ENCODE data around the gene CD93. TPM values are rescaled to one million over a fixed set of nuclear protein-coding genes. Genes with fewer than 3 reads are reported as not detected.

The CD93 gene
- total and polyA plus RNA-seq, 4 donors = 1.5 to 16.0 (median 11.9) TPM

- Histone ChIP-seq H3K27me3 (ENCODE audit: control insufficient read depth in 4 of 4, insufficient read depth in 4 of 4, low read length in 3 of 4) (peaks cover 0 to 3% (median 0%) of the 10 kb centered on the region in 4 donors), H3K36me3 (ENCODE audit: control insufficient read depth in 4 of 4, insufficient read depth in 3 of 4, low read depth in 1 of 4, low read length in 3 of 4) (no peaks in the 10 kb centered on the region), H3K27ac (ENCODE audit: low read depth in 1 of 2, low read length in 2 of 2) (no peak overlapping the region), H3K4me3 (ENCODE audit: low read depth in 1 of 3, low read length in 3 of 3) (no peak overlapping the region), H3K4me1 (ENCODE audit: control insufficient read depth in 4 of 4, insufficient read depth in 4 of 4, low read length in 3 of 4) (no peaks in the 10 kb centered on the region), H3K9ac (ENCODE audit: low read depth in 1 of 2, low read length in 2 of 2) (no peak overlapping the region), H3K9me3 (ENCODE audit: control insufficient read depth in 4 of 4, low read length in 3 of 4) (no peaks in the 10 kb centered on the region)
- 77% methylated on average over 6 of the region's 6 CpGs for WGBS
- no peak for TF ChIP-seq FOXA1 (IDR thresholded peaks at IDR 0.05)
- TF ChIP-seq EGR1 (IDR thresholded peaks at IDR 0.05; ENCODE audit: low read depth in 2 of 2) = no peak
- no peak for TF ChIP-seq TAF1 (conservative IDR thresholded peaks at IDR 0.05)
- no peak for TF ChIP-seq NR2F2 (IDR thresholded peaks at IDR 0.05)
- TF ChIP-seq HNF4A (conservative IDR thresholded peaks at IDR 0.05) = no peak
- TF ChIP-seq, protein P1, sequence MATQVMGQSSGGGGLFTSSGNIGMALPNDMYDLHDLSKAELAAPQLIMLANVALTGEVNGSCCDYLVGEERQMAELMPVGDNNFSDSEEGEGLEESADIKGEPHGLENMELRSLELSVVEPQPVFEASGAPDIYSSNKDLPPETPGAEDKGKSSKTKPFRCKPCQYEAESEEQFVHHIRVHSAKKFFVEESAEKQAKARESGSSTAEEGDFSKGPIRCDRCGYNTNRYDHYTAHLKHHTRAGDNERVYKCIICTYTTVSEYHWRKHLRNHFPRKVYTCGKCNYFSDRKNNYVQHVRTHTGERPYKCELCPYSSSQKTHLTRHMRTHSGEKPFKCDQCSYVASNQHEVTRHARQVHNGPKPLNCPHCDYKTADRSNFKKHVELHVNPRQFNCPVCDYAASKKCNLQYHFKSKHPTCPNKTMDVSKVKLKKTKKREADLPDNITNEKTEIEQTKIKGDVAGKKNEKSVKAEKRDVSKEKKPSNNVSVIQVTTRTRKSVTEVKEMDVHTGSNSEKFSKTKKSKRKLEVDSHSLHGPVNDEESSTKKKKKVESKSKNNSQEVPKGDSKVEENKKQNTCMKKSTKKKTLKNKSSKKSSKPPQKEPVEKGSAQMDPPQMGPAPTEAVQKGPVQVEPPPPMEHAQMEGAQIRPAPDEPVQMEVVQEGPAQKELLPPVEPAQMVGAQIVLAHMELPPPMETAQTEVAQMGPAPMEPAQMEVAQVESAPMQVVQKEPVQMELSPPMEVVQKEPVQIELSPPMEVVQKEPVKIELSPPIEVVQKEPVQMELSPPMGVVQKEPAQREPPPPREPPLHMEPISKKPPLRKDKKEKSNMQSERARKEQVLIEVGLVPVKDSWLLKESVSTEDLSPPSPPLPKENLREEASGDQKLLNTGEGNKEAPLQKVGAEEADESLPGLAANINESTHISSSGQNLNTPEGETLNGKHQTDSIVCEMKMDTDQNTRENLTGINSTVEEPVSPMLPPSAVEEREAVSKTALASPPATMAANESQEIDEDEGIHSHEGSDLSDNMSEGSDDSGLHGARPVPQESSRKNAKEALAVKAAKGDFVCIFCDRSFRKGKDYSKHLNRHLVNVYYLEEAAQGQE (IDR thresholded peaks at IDR 0.05) = no peak
- no peak for TF ChIP-seq SP1 (IDR thresholded peaks at IDR 0.05)
- TF ChIP-seq RAD21 (IDR thresholded peaks at IDR 0.05) = no peak
- TF ChIP-seq ZBTB33 (IDR thresholded peaks at IDR 0.05) = no peak
- TF ChIP-seq YY1 (IDR thresholded peaks at IDR 0.05) = no peak
- no peak for TF ChIP-seq FOXA2 (IDR thresholded peaks at IDR 0.05)
- no peak for TF ChIP-seq HNF4G (IDR thresholded peaks at IDR 0.05)
- TF ChIP-seq GABPA (IDR thresholded peaks at IDR 0.05 in 1 of 2, conservative IDR thresholded peaks at IDR 0.05 in 1 of 2) = no peak
- no peak for TF ChIP-seq MAX (IDR thresholded peaks at IDR 0.05)
- DNase-seq (ENCODE audit: low spot score) = no peak
These were observed 53.9 kb downstream of the CD93 start for GRCh38 chr20:23032056-23032749.

DNA sequence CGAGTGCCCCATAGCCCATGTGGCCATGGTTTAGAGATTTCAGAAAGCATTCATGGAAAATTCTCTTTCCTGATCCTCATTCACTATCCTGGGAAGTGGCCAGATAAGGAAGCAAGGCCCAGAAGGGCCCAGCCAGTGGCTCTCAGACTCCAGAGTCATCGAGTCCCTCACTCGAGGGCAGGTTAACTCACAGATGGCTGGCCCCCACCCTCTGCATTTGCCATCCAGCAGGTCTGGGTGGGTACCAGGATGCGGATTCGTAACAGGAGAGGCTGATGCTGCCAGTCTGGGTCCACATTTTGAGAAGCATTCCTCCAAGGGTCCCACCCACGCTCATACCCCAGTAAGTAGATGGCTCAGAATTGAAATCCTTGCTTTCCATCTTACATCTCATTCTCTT lies 54.8 kb downstream of the CD93 start:
- WGBS = 80% methylated on average over 6 of the region's 6 CpGs
- no peak for DNase-seq (ENCODE audit: low spot score)
- Histone ChIP-seq H3K27ac (ENCODE audit: low read depth in 1 of 2, low read length in 2 of 2) (no peak overlapping the region), H3K9me3 (ENCODE audit: control insufficient read depth in 4 of 4, low read length in 3 of 4) (no peaks in the 10 kb centered on the region), H3K4me3 (ENCODE audit: low read depth in 1 of 3, low read length in 3 of 3) (no peak overlapping the region), H3K4me1 (ENCODE audit: control insufficient read depth in 4 of 4, insufficient read depth in 4 of 4, low read length in 3 of 4) (no peaks in the 10 kb centered on the region), H3K27me3 (ENCODE audit: control insufficient read depth in 4 of 4, insufficient read depth in 4 of 4, low read length in 3 of 4) (peaks cover 0 to 3% (median 0%) of the 10 kb centered on the region in 4 donors), H3K36me3 (ENCODE audit: control insufficient read depth in 4 of 4, insufficient read depth in 3 of 4, low read depth in 1 of 4, low read length in 3 of 4) (no peaks in the 10 kb centered on the region), H3K9ac (ENCODE audit: low read depth in 1 of 2, low read length in 2 of 2) (no peak overlapping the region)
- TF ChIP-seq JUND (IDR thresholded peaks at IDR 0.05) = no peak
- no peak for TF ChIP-seq TAF1 (conservative IDR thresholded peaks at IDR 0.05)
- TF ChIP-seq, protein P2, sequence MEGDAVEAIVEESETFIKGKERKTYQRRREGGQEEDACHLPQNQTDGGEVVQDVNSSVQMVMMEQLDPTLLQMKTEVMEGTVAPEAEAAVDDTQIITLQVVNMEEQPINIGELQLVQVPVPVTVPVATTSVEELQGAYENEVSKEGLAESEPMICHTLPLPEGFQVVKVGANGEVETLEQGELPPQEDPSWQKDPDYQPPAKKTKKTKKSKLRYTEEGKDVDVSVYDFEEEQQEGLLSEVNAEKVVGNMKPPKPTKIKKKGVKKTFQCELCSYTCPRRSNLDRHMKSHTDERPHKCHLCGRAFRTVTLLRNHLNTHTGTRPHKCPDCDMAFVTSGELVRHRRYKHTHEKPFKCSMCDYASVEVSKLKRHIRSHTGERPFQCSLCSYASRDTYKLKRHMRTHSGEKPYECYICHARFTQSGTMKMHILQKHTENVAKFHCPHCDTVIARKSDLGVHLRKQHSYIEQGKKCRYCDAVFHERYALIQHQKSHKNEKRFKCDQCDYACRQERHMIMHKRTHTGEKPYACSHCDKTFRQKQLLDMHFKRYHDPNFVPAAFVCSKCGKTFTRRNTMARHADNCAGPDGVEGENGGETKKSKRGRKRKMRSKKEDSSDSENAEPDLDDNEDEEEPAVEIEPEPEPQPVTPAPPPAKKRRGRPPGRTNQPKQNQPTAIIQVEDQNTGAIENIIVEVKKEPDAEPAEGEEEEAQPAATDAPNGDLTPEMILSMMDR (IDR thresholded peaks at IDR 0.05; ENCODE audit: low read depth, low read length, missing input control) = no peak
- no peak for TF ChIP-seq ZBTB33 (IDR thresholded peaks at IDR 0.05)
- no peak for TF ChIP-seq FOXA1 (IDR thresholded peaks at IDR 0.05)
- no peak for TF ChIP-seq NR2F2 (IDR thresholded peaks at IDR 0.05)
- TF ChIP-seq YY1 (IDR thresholded peaks at IDR 0.05) = no peak
- TF ChIP-seq RAD21 (IDR thresholded peaks at IDR 0.05) = no peak
